ENCODE results near the gene TWIST1. TPM values are rescaled to one million over a fixed set of nuclear protein-coding genes. Genes with fewer than 3 reads are reported as not detected.

TWIST1 gene
- total and polyA plus RNA-seq, 2 of the 13 experiments (the other 11 are each of a cell fraction or from before 2014, with no cell fraction given) = not detected

DNA sequence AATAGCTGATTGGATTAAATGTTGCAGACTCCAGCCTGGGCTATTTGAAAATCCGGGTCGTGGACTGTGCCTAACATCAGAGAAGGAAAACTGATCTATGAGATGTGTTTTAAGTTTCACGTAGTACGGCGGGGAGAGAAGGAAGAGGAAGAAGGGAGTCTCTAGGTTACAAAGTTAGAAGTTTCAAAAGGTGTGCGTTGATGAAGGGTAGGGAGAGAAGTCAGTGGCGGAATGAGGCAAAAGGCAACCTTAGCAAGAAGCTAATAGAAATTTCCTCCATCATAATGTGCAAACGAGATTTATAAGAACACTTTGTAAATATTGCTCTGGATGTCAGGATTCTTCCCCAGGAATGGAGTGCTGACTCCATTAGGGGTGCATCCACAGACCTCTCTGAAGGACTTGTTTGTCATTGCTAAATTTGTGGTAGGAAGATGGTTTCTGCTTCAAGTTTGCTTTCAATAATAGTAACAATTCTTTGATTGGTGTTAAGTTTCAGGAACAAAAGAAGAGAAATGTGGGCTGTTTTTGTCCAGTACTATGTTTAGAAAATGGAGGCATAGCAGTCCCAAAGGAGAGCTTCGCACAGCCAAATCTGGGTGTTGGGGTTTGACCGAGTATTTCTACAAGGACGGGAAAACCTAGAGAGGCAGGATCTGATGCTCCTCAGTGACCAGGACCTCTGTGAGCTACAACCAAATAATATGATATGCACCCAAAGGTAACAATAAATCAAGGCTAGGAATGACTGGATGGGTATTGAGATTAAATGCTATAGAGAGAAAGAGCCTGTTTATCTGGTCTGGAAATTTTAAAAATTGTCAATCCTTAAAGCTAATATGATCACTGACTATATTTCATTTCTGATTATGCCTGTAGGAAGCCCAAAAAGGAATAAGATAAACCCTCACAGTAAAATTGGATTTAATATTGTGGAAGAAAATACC, 8.2 kb downstream of the TWIST1 start:
- in situ Hi-C loops (cut with HindIII; ENCODE audit: extremely low pct_ligation_motif_present, low pct_unique_long_range_greater_than_20kb) (loop anchor here (25.0 kb wide), 1 partner anchor 553 kb away; no protein-coding TSS in a partner anchor), intact Hi-C loops (cut with micrococcal nuclease; ENCODE audit: unreplicated experiment) (no loop called here)
- ChIA-PET CTCF (ENCODE audit: low intra/inter-chr PET ratio, low total read pairs) (no interaction called here), POLR2A (no interaction called here)
- DNase-seq (ENCODE audit: low spot score) = no peak
- Histone ChIP-seq H3K27me3 (ENCODE audit: control insufficient read depth in 1 of 2, insufficient read depth in 2 of 2, low read length in 2 of 2) (peaks cover 2 to 54% of the 10 kb centered on the region in 2 experiments; a peak in 2 of 5 replicates), H3K27ac (ENCODE audit: extremely low read length, insufficient read depth, low read length) (no peak overlapping the region), H4K20me1 (ENCODE audit: insufficient read depth, low read length) (no peaks in the 10 kb centered on the region), H3K9ac (ENCODE audit: insufficient read depth, low read depth, low read length) (no peak overlapping the region), H3K4me1 (ENCODE audit: insufficient read depth, low read length) (no peaks in the 10 kb centered on the region), H3K4me3 (replicated peaks in 1 of 3; ENCODE audit: insufficient read depth in 1 of 3, low read depth in 2 of 3, low read length in 3 of 3) (no peak overlapping the region), H3K36me3 (replicated peaks in 1 of 2; ENCODE audit: control insufficient read depth in 1 of 2, insufficient read depth in 2 of 2, low read length in 2 of 2) (no peaks in the 10 kb centered on the region), H2AFZ (ENCODE audit: low read length) (no peak overlapping the region), H3K9me3 (ENCODE audit: low read length) (no peaks in the 10 kb centered on the region), H3K4me2 (ENCODE audit: low read depth, low read length) (no peak overlapping the region), H3K79me2 (ENCODE audit: insufficient read depth, low read length) (no peaks in the 10 kb centered on the region)
- FAIRE-seq = no peak
- BruUV-seq (replicated peaks) = no TSS peak
- no peak for ATAC-seq
- WGBS (ENCODE audit: low lambda C conversion rate) = 30% methylated on average over 11 of the region's 11 CpGs
- TF ChIP-seq ISL2 (CRISPR knock-in tag; IDR thresholded peaks at IDR 0.05) (no peak), MAFG (CRISPR knock-in tag; IDR thresholded peaks at IDR 0.05) (no peak), LCORL (IDR thresholded peaks at IDR 0.05) (no peak), LCORL (CRISPR knock-in tag; IDR thresholded peaks at IDR 0.05) (no peak), ZNF891 (CRISPR knock-in tag; IDR thresholded peaks at IDR 0.05) (no peak), ZNF605 (CRISPR knock-in tag; IDR thresholded peaks at IDR 0.05) (no peak), CBX5 (CRISPR knock-in tag; IDR thresholded peaks at IDR 0.05; ENCODE audit: borderline replicate concordance) (no peak), SMAD9 (CRISPR knock-in tag; IDR thresholded peaks at IDR 0.05) (no peak), SOX6 (IDR thresholded peaks at IDR 0.05) (no peak), SOX6 (CRISPR knock-in tag; IDR thresholded peaks at IDR 0.05) (no peak), JUN (CRISPR knock-in tag; IDR thresholded peaks at IDR 0.05) (no peak), SIX4 (CRISPR knock-in tag; IDR thresholded peaks at IDR 0.05) (no peak), MTF1 (CRISPR knock-in tag; IDR thresholded peaks at IDR 0.05) (no peak), SRSF4 (IDR thresholded peaks at IDR 0.05; ENCODE audit: low read depth, low read length, poor library complexity, severe bottlenecking) (no peak)
- TF ChIP-seq, protein P1, sequence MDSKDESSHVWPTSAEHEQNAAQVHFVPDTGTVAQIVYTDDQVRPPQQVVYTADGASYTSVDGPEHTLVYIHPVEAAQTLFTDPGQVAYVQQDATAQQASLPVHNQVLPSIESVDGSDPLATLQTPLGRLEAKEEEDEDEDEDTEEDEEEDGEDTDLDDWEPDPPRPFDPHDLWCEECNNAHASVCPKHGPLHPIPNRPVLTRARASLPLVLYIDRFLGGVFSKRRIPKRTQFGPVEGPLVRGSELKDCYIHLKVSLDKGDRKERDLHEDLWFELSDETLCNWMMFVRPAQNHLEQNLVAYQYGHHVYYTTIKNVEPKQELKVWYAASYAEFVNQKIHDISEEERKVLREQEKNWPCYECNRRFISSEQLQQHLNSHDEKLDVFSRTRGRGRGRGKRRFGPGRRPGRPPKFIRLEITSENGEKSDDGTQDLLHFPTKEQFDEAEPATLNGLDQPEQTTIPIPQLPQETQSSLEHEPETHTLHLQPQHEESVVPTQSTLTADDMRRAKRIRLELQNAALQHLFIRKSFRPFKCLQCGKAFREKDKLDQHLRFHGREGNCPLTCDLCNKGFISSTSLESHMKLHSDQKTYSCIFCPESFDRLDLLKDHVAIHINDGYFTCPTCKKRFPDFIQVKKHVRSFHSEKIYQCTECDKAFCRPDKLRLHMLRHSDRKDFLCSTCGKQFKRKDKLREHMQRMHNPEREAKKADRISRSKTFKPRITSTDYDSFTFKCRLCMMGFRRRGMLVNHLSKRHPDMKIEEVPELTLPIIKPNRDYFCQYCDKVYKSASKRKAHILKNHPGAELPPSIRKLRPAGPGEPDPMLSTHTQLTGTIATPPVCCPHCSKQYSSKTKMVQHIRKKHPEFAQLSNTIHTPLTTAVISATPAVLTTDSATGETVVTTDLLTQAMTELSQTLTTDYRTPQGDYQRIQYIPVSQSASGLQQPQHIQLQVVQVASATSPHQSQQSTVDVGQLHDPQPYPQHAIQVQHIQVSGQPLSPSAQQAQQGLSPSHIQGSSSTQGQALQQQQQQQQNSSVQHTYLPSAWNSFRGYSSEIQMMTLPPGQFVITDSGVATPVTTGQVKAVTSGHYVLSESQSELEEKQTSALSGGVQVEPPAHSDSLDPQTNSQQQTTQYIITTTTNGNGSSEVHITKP (CRISPR knock-in tag; IDR thresholded peaks at IDR 0.05; ENCODE audit: low read depth) = no peak
- TF ChIP-seq, protein P2, sequence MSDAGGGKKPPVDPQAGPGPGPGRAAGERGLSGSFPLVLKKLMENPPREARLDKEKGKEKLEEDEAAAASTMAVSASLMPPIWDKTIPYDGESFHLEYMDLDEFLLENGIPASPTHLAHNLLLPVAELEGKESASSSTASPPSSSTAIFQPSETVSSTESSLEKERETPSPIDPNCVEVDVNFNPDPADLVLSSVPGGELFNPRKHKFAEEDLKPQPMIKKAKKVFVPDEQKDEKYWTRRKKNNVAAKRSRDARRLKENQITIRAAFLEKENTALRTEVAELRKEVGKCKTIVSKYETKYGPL (CRISPR knock-in tag; IDR thresholded peaks at IDR 0.05) = no peak
- TF ChIP-seq, protein P3, sequence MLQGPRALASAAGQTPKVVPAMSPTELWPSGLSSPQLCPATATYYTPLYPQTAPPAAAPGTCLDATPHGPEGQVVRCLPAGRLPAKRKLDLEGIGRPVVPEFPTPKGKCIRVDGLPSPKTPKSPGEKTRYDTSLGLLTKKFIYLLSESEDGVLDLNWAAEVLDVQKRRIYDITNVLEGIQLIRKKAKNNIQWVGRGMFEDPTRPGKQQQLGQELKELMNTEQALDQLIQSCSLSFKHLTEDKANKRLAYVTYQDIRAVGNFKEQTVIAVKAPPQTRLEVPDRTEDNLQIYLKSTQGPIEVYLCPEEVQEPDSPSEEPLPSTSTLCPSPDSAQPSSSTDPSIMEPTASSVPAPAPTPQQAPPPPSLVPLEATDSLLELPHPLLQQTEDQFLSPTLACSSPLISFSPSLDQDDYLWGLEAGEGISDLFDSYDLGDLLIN (CRISPR knock-in tag; IDR thresholded peaks at IDR 0.05; ENCODE audit: borderline replicate concordance) = no peak
- TF ChIP-seq, protein P4, sequence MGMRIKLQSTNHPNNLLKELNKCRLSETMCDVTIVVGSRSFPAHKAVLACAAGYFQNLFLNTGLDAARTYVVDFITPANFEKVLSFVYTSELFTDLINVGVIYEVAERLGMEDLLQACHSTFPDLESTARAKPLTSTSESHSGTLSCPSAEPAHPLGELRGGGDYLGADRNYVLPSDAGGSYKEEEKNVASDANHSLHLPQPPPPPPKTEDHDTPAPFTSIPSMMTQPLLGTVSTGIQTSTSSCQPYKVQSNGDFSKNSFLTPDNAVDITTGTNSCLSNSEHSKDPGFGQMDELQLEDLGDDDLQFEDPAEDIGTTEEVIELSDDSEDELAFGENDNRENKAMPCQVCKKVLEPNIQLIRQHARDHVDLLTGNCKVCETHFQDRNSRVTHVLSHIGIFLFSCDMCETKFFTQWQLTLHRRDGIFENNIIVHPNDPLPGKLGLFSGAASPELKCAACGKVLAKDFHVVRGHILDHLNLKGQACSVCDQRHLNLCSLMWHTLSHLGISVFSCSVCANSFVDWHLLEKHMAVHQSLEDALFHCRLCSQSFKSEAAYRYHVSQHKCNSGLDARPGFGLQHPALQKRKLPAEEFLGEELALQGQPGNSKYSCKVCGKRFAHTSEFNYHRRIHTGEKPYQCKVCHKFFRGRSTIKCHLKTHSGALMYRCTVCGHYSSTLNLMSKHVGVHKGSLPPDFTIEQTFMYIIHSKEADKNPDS (CRISPR knock-in tag; IDR thresholded peaks at IDR 0.05) = no peak

All from HepG2 (cell line).